Caco-2 (cell line): ENCODE results near the gene TMEM117. TPM values are rescaled to one million over a fixed set of nuclear protein-coding genes. Genes with fewer than 3 reads are reported as not detected.
A peak's percentile ranks its signal among the peaks of the same experiment; 100 is the strongest.

Experiments used
- BruUV-seq: library from RNA; stranded (reverse); fragments of 400-500 nt; replicated peaks from 2 replicates; lab custom pipeline; 2021; lab: Mats Ljungman, UMichigan
- CTCF ChIA-PET: fragments of 300-600 bp; sonication (Branson Sonifier 250); formaldehyde crosslinking; loops from one replicate; lab custom pipeline; 2022; ENCODE audit warnings: antibody characterized with exemption; lab: Charles Lee
- POLR2A ChIA-PET: fragments of 300-600 bp; sonication (Branson Sonifier 250); formaldehyde crosslinking; loops from one replicate; lab custom pipeline; 2022; ENCODE audit warnings: antibody characterized with exemption; lab: Charles Lee
- DNase-seq, 2 experiments: peaks; one replicate each; pipeline versions ENCODE4 v3.0.0 to v3.0.0-alpha.2; 2020 to 2022
- H3K27me3 ChIP-seq: replicated peaks from 2 replicates; pipeline ENCODE4 v1.6.0; 2011; ENCODE audit warnings: low read length; ENCODE audit not compliant: control insufficient read depth, insufficient read depth
- H3K36me3 ChIP-seq: 2 replicates; pipeline ENCODE4 v1.5.1; 2011; ENCODE audit warnings: low read length; ENCODE audit not compliant: control insufficient read depth, insufficient read depth
- H3K4me1 ChIP-seq: fragments of 250-450 bp; sonication (Bioruptor Pico); 2 replicates; pipeline ENCODE4 v1.5.1; 2020; ENCODE audit warnings: mild to moderate bottlenecking
- H3K4me3 ChIP-seq: 2 replicates; pipeline ENCODE4 v1.5.1; 2011; ENCODE audit warnings: low read depth, mild to moderate bottlenecking, control low read depth, low read length
- H3K9me3 ChIP-seq: fragments of 250-450 bp; sonication (Bioruptor Pico); 2 replicates; pipeline ENCODE4 v1.5.1; 2020; ENCODE audit warnings: mild to moderate bottlenecking, moderate library complexity
- H3K27ac Mint-ChIP-seq: one replicate; pipeline ENCODE4 v1.8.0; 2022; ENCODE audit warnings: mixed read lengths; ENCODE audit not compliant: unreplicated experiment
- H3K27me3 Mint-ChIP-seq: one replicate; pipeline ENCODE4 v1.8.0; 2022; ENCODE audit warnings: mixed read lengths; ENCODE audit not compliant: insufficient read depth, unreplicated experiment
- H3K36me3 Mint-ChIP-seq: one replicate; pipeline ENCODE4 v1.8.0; 2022; ENCODE audit warnings: mild to moderate bottlenecking, mixed read lengths; ENCODE audit not compliant: insufficient read depth, unreplicated experiment
- H3K4me1 Mint-ChIP-seq: one replicate; pipeline ENCODE4 v1.8.0; 2022; ENCODE audit warnings: low read depth, mixed read lengths; ENCODE audit not compliant: unreplicated experiment
- H3K4me3 Mint-ChIP-seq: one replicate; pipeline ENCODE4 v1.8.0; 2022; ENCODE audit warnings: mild to moderate bottlenecking, moderate library complexity, mixed read lengths; ENCODE audit not compliant: unreplicated experiment
- H3K9me3 Mint-ChIP-seq: one replicate; pipeline ENCODE4 v1.8.0; 2022; ENCODE audit warnings: mixed read lengths; ENCODE audit not compliant: unreplicated experiment
- CTCF ChIP-seq, 2 experiments: fragments of 200-600 bp in 1 of 2; IDR thresholded peaks; 1 replicate in 1 of 2; 2 replicates in 1 of 2; pipeline versions ENCODE4 v1.5.1 to v1.8.0; 2011 to 2022; ENCODE audit warnings: antibody characterized with exemption in 1 of 2, control low read depth in 1 of 2, inconsistent platforms in 1 of 2, low read depth in 1 of 2, low read length in 1 of 2, mild to moderate bottlenecking in 1 of 2, moderate library complexity in 1 of 2; ENCODE audit not compliant: insufficient read depth in 1 of 2, severe bottlenecking in 1 of 2, unreplicated experiment in 1 of 2
- intact Hi-C: fragments of 100-400 bp; cut with micrococcal nuclease; formaldehyde crosslinking; loops from one replicate; pipeline ENCODE4 v1.10.0; 2022; ENCODE audit not compliant: unreplicated experiment
- total RNA-seq: library from RNA; stranded (reverse); gene quantifications from 2 replicates; pipeline ENCODE4 v1.2.3, GENCODE V29; 2022

Gene TMEM117
- total RNA-seq, 1 experiment from 2014 or later, result 34.1 TPM

GRCh38 chr12:43945983-43946382 is 110.1 kb downstream of the TMEM117 start:
- Mint-ChIP-seq H3K4me1 (no peaks in the 10 kb centered on the region), H3K36me3 (peaks cover 9% of the 10 kb centered on the region), H3K4me3 (no peak overlapping the region), H3K27ac (no peak overlapping the region), H3K27me3 (no peaks in the 10 kb centered on the region), H3K9me3 (no peaks in the 10 kb centered on the region)
- Histone ChIP-seq H3K9me3 (no peaks in the 10 kb centered on the region), H3K36me3 (peaks cover 1% of the 10 kb centered on the region; the same call in 1 of the 2 replicates), H3K27me3 (no peaks in the 10 kb centered on the region), H3K4me1 (no peaks in the 10 kb centered on the region), H3K4me3 (no peak overlapping the region)
- ChIA-PET CTCF (no interaction called here), POLR2A (no interaction called here)
- no peak for TF ChIP-seq CTCF (IDR thresholded peaks at IDR 0.05; ENCODE audit: insufficient read depth in 1 of 2, low read depth in 1 of 2, low read length in 1 of 2, severe bottlenecking in 1 of 2, unreplicated experiment in 1 of 2)
- no TSS peak for BruUV-seq
- no peak for DNase-seq
- intact Hi-C loops, result no loop called here

- Mint-ChIP-seq H3K4me3 (no peak overlapping the region), H3K36me3 (peaks cover 15% of the 10 kb centered on the region), H3K27me3 (no peaks in the 10 kb centered on the region), H3K4me1 (no peaks in the 10 kb centered on the region), H3K27ac (no peak overlapping the region), H3K9me3 (no peaks in the 10 kb centered on the region)
- no peaks in the 10 kb centered on the region for H3K4me1 ChIP-seq
- ChIA-PET POLR2A (no interaction called here), CTCF (no interaction called here)
- TF ChIP-seq CTCF (IDR thresholded peaks at IDR 0.05; ENCODE audit: insufficient read depth in 1 of 2, low read depth in 1 of 2, low read length in 1 of 2, severe bottlenecking in 1 of 2, unreplicated experiment in 1 of 2), result no peak
- peaks cover 1% of the 10 kb centered on the region; the same call in 1 of the 2 replicates for H3K36me3 ChIP-seq
- no TSS peak for BruUV-seq
- intact Hi-C loops, result loop anchor here (10.0 kb wide), 1 partner anchor 494 kb away; no protein-coding TSS in a partner anchor
- DNase-seq, result no peak
- no peaks in the 10 kb centered on the region for H3K9me3 ChIP-seq
- no peaks in the 10 kb centered on the region for H3K27me3 ChIP-seq
- no peak overlapping the region for H3K4me3 ChIP-seq
Observed at GRCh38 chr12:43951286-43951685, 115.4 kb downstream of the TMEM117 start.

- POLR2A ChIA-PET, result no interaction called here
- no peaks in the 10 kb centered on the region for H3K36me3 ChIP-seq
- Mint-ChIP-seq H3K4me1 (peaks cover 6% of the 10 kb centered on the region), H3K9me3 (no peaks in the 10 kb centered on the region), H3K36me3 (no peaks in the 10 kb centered on the region), H3K27ac (no peak overlapping the region), H3K4me3 (no peak overlapping the region), H3K27me3 (no peaks in the 10 kb centered on the region)
- DNase-seq, result peak in 1 of 2 experiments; percentile 66
- no peaks in the 10 kb centered on the region; the same call in 1 of the 2 replicates for H3K4me1 ChIP-seq
- TF ChIP-seq CTCF (IDR thresholded peaks at IDR 0.05; ENCODE audit: insufficient read depth in 1 of 2, low read depth in 1 of 2, low read length in 1 of 2, severe bottlenecking in 1 of 2, unreplicated experiment in 1 of 2), result peak; percentile 56 to 69
- CTCF ChIA-PET, result no interaction called here
- intact Hi-C loops, result loop anchor here (1.0 to 10.0 kb wide), 5 partner anchors 42 to 973 kb away; no protein-coding TSS in a partner anchor
- H3K9me3 ChIP-seq, result no peaks in the 10 kb centered on the region
- H3K27me3 ChIP-seq, result no peaks in the 10 kb centered on the region
- BruUV-seq, result no TSS peak
- no peak overlapping the region for H3K4me3 ChIP-seq
Observed at GRCh38 chr12:43957732-43958372, 122.0 kb downstream of the TMEM117 start.
